GM12872 (cell line): Measurements from ENCODE around the gene ACOT4.

Experiments
- CTCF ChIP-seq: IDR thresholded peaks from 3 replicates; pipeline ENCODE4 v1.5.1; 2011; ENCODE audit warnings: low read depth, mild to moderate bottlenecking, low read length, moderate library complexity; ENCODE audit not compliant: insufficient read depth

ACOT4 gene

GRCh38 chr14:73623504-73624054 lies 31.9 kb downstream of the ACOT4 start:
- no peak for TF ChIP-seq CTCF

DNA sequence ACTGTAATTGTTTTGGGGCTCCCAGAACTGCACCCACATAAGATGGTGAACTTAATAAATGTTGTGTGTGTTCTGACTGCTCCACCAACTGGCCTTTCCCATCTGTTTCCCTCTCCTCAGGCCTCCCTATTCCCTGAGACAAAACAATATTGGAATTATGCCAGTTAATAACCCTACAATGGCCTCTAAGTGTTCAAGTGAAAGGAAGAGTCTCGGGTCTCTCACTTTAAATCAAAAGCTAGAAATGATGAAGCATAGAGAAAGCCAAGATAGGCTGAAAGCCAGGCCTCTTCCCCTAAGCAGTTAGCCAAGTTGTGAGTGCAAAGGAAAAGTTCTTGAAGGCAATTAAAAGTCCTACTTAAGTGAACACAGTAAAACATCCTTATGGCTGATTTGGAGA lies 34.0 kb downstream of the ACOT4 start:
- TF ChIP-seq CTCF = no peak

GRCh38 chr14:73627151-73627558 lies 35.5 kb downstream of the ACOT4 start:
- TF ChIP-seq CTCF = no peak

GRCh38 chr14:73630009-73630780 lies 38.5 kb downstream of the ACOT4 start:
- TF ChIP-seq CTCF = no peak

DNA sequence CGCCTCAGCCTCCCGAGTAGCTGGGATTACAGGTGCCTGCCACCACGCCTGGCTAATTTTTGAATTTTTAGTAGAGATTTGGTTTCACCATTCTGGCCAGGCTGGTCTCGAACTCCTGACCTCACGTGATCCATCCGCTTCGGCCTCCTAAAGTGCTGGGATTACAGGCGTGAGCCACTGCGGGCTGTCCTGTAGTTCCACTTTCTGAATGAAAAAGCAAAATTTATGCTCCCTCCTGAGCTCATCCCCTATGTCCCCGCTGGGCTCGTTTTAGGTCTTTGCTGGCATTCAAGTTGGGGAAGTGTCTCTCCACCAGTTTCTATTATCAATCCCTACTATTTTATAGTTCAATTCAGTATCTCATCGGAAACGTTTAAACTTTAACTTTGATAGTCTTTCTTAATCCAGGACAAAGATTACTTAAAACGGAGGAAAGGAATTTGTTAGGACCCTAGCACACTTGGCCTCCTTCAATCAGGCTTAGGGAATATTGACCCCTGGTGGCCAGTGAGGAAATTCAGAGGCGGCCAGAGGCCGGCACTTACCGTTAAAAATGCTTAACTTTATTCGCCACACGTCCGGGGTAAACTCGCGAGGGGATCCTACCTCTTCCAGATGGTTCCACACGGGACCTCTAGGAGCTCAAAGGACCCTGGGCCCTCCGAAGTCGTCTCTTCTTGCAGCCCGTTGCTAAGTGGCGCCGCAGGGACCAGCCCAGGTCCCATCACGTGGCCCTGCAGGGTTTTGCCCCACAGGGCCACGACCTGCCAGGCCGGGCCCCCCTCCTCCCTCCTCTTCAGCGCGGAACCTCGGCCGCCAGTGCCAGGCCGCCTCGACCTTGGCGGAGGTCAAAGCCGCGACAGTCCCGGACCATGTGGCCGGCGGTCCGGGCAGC lies 41.7 kb downstream of the ACOT4 start:
- TF ChIP-seq CTCF = peak; percentile 84

- TF ChIP-seq CTCF = peak; percentile 48
These were observed 42.5 kb downstream of the ACOT4 start for GRCh38 chr14:73634011-73634833.
